HG02973 (cell line): ENCODE data around the gene PPP2R2C.
A peak's percentile ranks its signal among the peaks of the same experiment; 100 is the strongest.

ENCODE experiments used
- ATAC-seq: cut with Tn5 transposase; IDR thresholded peaks from one replicate; pipeline ENCODE4 v1.9.1; 2021; ENCODE audit warnings: moderate library complexity; ENCODE audit not compliant: unreplicated experiment

Gene PPP2R2C

DNA sequence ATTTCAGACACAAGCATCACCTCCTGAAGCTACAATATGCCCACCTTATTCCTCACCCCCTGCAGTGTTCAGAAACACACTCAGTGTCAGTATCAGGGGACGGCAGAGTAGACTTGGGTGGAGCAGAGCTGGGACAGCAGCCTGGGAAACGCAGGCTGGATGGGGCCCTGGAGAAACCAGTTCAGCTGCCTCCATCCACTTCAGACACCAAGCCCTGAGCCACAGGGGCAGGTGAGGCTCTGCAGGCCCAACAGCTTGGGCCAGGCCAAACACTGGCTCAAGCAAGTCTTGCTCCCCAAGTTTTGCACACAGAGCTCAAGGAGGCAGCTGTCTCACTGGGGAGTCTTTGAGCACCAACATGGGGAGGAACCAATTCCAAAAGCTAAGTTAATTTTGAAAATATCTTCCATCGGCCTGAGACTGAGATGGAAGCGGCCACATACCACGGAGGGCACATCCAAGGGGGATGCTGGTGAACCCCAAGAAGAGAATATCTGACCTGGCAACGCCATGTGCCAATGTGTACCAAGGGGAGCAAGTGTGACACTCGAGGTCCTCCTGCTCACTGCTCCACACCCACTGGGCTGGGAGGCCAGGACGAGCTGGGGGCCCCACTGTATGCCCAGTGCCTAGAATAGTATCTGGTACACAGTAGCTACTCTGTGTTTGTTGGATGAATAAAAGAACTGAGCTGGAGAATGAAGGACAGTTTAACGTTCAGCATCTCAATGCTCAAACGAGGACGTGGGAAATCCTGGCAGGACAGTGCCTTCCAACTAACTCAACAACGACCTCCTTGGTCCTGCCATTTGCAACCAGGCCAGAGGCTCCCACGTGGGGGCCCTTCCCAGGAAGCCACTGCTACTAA, 45.6 kb downstream of the PPP2R2C start:
- no peak for ATAC-seq

DNA sequence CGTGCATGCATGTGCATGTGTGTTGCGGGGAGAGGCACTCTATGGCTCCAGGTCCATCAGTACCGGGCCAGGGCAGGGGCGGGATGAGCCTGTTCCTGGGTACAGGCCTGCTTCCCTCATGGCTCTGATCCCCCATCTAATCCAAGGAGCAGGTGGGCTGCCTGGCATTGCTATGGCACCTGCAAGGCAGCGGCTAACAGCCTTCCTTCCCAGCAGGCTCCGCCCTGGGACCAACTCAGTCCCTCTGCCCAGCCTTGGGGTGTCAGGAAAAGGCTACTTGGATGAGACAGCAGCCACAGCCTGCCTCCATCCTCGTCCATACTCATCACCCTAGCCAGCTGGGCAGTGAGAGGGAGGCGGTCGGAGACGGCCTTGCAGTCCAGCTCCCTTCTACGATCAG, 46.5 kb downstream of the PPP2R2C start:
- no peak for ATAC-seq

DNA sequence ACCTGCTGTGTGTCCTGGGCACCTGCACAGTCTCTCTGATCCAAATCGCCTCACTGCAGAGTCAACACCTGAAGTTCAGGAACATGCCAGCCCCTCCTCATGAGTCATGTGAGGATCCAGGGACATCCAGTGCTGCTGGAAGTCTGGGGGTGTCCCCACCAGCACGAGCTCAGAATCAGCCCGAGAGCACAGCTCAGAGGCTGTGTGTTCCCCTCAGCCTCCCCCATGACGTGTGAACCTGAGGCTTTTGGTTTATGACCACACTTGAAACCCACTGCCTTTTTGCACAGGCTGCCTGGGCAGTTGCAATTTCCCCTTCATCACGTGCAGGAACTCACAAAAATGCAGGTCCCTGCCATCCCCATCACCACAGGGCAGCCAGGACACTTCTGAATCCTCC, 47.1 kb downstream of the PPP2R2C start:
- no peak for ATAC-seq

DNA sequence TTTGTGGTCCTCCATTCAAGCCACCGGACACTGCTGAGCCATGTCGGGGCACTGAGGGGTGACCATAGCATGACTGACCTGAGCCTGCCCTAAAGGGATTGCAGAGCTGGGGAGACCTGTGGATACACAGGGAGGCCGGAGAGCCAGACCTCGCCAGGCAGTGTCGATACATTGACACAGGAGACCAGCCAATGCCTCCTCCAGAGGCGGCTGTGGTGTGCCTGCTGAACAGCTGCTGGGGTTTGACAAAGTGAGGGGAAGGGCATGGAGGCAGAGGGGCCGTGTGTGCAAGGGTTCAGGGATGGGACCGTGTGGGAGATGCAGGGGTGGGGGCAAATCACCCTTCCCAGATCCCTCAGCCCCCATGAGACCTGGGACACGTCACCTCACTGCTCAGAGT, 48.0 kb downstream of the PPP2R2C start:
- no peak for ATAC-seq

DNA sequence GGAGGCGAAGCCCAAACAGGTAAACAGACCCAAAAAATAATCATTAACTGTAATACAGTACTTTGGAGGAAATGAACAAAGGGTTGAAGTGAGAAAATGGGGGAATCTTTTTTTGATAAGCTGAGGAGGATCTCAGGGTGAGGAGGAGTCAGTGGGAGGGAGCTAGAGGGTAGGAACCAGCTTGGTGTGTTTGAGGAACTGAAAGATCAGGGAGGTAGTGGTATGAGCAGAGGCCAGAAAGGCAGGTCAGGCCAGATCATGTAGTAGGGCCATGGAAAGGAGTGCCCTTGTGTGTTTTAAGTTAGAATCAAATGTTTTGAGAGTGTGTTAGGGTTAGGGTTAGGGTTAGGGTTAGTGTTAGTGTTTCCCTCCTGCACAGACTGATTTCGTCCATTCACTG, 48.8 kb downstream of the PPP2R2C start:
- peak; percentile 91 for ATAC-seq

DNA sequence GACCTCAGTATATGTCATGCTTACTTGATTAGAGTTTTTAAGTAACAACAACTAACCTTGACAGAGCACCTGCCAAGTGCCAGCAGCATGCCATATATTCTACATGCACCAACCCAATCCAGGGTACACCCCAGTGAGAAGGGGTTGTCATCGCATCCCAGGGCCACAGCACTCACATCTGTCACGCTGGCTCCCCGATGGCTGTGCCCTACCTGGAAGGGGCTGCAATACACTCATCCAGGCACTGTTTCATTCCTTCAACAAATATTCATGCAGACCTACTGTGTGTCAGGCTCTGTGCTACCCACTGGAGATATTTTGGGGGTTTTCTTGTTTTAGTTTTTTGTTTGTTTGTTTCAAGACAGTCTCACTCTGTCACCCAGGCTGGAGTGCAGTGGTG, 49.5 kb downstream of the PPP2R2C start:
- no peak for ATAC-seq

DNA sequence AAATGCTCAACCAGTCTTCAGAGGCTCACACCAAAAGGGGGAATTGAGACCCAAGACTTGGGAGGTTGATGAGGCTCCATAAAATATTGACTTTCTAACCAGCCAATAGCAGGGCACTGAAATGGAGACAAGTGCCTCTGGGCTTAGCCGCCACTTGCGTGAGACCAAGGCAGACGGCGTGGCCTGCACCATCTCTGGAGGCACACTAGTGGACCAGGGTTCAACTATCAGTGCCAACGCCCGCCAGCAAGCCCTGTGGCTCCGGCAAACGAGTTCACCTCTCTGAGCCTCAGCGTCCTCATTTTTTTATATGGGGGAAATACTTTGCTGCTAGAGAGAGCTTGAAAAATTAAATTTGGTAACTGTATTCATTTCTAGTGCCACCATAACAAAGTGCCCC, 50.3 kb downstream of the PPP2R2C start:
- ATAC-seq, result no peak

DNA sequence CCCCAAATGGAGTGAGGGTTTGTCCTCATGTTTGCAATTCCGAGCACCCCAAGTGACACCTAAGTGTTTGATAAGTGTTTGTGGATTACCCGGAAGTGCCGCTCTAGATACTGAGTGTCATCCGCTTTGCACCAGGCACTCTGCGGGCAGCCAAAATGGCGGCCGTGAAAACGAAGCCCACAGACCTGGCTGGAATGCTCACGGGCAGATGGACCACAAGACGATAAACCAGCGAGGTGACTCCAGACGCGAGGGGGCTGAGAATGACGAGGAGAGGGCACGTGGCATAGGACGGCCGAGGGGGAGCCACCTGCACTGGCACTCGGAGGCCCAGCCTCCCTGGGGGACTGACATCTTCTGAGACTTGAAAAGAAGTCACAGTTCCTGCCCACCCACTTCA, 51.0 kb downstream of the PPP2R2C start:
- ATAC-seq, result no peak

DNA sequence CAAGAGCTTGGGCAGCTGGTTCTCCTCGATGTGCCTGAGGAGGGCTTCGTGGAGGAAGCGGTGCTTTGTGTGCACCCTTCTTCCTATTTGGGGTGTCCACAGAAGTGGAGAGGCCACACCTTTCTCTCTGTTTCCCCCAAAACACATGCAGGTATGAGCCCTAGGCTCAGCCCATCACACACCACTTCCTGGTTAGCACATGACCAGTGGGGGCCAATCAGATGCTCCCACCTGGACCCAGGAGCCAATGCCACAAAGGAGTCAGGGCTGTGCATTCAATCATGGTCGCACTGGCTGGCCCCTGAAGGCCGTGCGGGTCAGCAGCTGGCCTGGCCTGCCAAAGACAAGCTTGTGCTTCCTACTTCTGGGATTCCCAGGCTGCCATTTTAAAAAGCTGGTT, 51.4 kb downstream of the PPP2R2C start:
- no peak for ATAC-seq

DNA sequence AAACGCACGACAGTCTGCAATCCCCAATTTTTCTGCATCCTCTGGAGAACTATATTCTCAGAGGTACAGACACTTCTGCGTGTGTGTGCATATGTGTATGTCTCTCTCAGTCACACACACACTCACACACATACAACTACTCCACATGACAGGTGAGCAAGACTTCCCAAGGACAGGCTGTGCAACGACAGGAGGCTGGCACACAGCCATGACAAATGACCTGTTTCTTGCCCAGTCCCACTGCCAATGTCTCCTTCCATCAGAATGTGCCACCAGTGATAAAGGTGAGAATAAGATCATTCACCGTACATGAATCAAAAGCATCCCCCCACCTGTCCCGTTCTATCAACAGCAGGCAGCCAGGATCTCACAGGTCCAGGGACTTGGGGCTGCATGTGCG, 52.4 kb downstream of the PPP2R2C start:
- no peak for ATAC-seq

DNA sequence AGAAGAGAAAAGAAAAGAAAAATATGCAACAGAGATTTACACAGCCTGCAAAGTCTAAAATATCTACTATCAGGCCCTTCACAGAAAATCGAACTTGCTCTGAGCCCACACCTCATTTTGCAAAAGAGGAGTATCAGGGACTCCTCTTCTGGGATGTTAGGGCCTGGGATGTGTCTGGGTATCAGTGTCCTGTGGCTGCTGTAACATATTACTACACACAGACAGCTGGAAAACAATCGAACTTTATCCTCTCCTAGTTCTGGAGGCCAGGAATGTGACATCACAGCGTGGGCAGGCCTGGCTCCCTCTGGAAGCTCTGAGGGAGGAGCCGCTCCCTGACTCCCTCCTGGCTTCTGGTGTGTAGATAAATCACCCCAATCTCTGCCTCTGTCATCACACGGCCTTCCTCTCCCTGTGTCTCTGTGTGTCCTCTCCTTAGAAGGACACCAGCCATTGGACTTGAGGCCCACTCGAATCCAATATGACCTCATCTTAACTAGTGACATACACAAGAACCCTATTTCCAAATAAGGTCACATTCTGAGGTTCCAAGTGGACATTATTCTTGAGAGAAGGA, 52.9 kb downstream of the PPP2R2C start:
- no peak for ATAC-seq

DNA sequence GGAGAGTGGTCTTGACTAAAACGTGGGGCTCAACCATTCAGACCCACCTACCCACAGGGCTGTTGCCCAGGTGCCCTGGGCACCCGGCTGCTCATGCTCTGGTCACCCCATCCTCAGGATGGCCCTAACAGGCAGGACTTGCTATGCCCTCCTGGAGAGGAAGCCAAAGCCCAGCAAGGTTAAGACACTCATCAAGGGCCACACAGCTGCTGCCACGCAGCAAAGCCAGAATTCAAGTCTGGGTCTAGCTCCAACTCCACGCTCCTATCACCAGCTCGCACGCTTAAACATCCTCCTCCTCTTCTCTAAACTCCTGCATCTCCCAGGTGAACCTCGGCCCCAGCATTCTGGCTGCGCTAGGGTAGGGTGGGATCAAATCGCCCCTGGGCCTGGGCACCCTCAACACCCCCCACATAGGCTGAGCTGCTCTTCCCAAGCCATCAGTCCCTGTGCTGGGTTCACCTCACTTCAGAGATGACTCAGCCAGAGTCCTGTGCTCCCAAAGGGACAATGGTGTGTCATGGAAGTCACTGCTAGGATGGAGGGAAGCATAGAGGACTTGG, 54.1 kb downstream of the PPP2R2C start:
- ATAC-seq, result no peak

DNA sequence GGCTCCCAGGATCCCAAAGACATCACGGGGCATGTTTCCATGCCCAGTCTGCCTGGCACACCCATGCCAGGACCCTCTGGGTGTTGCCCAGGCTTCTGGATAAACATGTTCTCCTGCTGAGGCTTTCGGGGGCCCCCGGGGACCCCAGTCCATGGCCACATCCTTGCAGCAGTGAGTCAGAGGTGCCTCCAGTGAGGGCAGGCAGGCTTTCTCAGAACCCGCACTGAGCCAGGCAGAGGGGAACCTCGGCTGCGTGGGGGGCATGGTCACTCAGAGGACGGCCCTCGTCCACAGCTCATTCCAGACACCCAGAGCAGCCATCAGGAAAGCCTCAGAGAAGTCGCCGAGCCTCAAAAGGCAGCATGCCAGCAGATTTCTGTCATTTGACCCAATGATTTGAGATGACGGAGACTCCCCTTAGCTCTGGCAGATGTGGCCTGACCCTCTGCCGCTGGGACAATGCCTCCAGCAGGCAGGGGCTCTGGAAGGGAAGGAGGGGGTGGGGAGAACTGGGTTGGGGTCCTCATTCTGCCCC, 54.8 kb downstream of the PPP2R2C start:
- no peak for ATAC-seq

DNA sequence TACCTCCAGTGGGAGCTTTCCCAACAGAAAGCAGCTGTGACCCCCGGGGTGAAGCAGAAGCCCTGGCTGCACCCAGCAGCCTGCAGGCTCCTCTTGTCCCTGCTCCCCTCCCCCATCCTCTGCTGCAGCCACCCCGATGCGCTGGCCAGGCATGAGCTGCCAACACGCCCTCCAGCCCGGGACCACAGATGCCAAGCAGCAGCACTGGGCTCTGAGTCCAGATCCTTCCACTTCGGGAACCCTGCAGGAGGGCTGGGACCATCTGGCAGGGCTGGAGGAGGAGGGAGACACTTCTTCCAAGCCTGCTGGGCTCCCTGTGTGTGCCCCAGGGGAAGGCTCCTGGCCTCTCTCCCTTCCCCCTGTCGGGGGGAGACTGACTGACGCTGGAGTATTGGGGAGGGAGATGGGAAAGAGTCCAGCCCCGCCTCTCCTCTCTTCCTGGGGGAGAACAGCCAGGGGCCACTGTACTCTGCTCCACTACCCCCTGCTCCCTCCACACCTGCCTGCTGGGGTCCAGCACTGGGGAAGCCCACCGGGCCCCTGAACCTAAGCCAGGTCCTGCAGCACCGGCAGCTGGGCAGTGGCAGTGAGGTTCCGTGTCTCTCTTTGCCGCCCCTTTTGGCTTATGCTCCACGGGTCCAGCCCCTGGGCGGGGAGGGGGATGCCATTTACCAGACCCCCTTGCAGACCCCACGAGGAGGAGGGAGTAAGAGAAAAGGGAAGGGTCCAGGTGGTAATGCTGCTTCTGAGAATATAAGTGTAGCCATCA, 55.7 kb downstream of the PPP2R2C start:
- no peak for ATAC-seq

DNA sequence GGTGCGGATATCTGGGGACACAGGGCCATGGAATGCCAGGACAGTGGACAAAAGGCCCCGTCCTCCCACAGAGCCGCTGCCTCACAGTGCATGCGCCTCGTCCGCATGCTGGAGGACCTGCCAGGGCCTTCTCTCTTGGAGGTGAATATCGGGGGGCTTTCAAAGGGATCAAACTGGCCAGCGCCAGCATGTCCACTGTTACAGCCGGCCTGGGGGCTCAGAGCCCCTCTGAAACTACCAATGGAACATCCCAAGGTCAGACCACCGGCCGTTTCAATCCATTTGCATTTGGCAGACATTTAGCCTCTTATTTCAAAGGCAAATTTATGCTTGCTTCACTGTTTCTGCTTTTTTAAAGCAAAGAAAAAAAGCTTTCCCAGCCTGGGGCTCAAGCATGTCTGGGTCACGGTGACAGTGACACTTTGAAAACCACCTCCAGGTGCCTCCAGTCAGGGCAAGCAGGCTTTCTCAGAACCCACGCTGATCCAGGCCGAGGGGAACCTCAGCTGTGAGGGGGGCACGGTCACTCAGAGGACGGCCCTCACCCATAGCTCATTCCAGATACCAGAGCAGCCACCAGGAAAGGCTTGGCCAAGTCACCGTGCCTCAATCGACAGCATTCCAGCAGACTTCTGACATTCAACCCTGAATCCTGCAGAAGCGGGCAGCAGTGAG, 57.2 kb downstream of the PPP2R2C start:
- no peak for ATAC-seq

DNA sequence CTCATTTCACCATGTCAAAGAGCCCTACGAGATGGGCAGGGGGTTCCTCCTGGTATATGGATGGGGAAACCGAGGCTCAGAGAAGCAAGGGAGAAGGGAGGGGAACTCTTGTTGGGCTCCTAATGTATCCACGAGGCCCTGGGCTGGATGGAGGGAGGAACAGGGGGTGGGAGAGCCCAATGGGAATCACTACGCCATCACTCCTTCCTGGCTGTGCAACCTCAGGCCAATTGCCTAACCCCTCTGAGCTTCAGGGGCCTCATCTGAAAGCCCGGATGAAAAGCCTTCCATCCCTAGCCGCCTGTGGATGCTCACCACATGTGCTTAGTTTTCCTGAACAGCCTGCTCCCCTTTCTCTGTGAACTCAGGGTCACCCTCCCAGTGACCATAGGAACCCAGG, 57.8 kb downstream of the PPP2R2C start:
- no peak for ATAC-seq

DNA sequence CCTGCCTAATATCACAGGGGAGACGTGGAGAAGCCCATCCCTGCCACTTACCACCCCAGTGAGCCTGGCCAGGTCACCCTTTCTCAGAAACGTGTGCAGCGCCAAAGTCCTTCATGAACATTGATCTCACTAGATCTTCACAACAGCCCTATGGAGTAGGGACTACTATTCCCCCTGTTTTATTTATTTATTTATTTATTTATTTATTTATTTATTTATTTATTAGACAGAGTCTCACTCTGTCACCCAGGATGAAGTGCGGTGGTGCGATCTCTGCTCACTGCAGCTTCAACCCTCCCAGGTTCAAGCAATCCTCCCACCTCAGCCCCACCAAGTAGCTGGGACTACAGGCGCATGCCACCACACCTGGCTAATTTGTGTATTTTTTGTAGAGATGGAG, 61.8 kb downstream of the PPP2R2C start:
- ATAC-seq, result no peak

DNA sequence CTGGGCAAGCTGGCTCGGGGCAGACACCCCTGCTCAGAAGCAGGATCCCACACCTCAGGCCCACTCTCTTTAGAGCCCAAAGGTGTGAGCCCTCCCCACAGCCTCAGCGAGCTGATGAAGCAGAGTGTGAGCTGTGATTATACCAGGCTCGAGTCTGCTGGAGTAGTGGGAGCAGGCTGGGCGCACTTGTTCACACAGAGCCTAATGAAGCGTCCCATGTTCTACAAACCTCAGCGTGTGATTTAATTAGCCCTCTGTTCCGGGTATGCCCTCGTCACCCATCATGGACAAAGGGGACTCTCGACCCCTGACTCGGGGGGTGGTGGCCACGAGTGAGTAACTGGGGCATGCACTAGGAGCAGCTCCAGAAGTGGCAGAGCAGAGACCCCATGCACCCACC, 62.3 kb downstream of the PPP2R2C start:
- ATAC-seq, result no peak

DNA sequence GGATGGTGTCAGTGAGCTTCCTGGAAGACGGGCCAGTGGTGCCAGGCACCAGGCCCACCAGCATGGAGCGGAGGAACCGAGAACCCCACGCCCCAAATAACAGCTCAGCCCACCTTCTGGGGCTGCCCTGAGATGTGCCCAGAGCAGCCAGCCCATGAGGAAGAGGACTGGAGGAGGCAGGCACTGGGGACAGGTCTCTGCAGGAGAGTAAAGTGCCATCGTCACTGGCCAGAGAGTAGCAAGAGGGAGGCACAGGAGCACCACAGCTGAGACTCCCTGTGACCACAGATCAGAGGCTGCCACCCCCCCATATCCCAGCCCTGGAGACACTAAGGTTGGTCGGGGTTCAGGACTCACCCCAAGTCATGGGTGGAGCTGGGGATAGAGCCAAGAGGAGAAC, 63.0 kb downstream of the PPP2R2C start:
- no peak for ATAC-seq

DNA sequence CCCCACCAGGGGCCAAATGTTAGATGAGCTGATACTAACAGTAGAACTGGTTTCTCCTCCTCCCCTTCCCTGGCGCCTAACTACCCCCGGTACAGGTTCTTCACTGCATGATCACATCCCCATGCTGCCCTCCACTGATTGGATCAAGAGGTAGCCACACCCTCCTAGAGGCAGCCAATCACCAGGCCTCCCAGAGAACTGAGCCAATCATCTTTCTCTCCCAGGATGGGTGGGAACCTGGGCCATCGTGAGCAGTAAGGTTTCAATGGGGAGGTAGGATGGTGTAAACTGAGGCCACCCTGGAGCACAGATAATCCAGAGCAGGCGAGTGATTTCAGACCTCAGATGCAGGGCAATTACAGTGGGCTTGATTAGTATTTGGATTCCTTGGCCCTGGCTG, 64.2 kb downstream of the PPP2R2C start:
- no peak for ATAC-seq

DNA sequence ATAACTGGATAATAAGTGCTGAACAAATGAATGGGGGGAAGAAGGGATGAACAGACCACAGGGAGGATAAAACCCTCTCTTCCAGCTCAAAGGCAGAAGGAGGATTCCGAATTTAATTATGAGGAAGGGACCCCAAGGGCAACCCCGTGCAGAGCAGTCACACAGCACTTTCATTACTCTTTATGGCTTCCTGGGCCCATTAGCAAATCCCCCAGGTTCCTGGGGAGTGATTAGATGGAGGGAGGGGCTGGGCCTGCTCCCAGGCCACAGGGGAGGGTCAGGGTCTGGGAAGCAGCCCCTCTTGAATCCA, 67.1 kb downstream of the PPP2R2C start:
- no peak for ATAC-seq
